ENCODE measurements around the gene GSN. TPM values are rescaled to one million over a fixed set of nuclear protein-coding genes. Genes with fewer than 3 reads are reported as not detected.

Gene GSN
- polyA plus RNA-seq, 2 of the 4 experiments (the other 2 are of a cell fraction) = 33.7 to 77.2 TPM

DNA sequence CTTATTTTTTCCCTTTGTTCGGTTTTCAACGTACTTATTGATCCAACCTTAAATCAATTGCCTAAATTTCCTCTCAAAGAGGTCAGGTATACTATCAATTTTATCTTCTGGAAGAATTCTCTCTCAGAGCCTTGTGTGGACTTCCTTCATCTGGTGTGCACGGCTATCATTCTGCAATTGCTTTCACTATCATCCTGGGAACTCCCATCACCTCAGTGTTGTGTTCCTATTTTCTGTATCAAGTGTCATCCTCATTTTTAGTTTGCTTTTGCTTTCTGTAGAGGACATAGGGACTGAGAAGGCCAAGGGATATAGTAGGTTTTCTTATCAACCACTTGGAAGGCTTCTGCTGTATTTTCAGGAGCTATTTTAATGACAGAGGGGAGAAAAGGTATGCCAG lies 90.8 kb downstream of the GSN start:
- no peak for TF ChIP-seq CBX8 (IDR thresholded peaks at IDR 0.05)
- TF ChIP-seq, protein P1, sequence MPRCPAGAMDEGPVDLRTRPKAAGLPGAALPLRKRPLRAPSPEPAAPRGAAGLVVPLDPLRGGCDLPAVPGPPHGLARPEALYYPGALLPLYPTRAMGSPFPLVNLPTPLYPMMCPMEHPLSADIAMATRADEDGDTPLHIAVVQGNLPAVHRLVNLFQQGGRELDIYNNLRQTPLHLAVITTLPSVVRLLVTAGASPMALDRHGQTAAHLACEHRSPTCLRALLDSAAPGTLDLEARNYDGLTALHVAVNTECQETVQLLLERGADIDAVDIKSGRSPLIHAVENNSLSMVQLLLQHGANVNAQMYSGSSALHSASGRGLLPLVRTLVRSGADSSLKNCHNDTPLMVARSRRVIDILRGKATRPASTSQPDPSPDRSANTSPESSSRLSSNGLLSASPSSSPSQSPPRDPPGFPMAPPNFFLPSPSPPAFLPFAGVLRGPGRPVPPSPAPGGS (IDR thresholded peaks at IDR 0.05) = no peak
- TF ChIP-seq TFCP2L1 (CRISPR knock-in tag; IDR thresholded peaks at IDR 0.05) = no peak
- TF ChIP-seq ZC3H11A (IDR thresholded peaks at IDR 0.05) = no peak
- no peak for TF ChIP-seq HOXB13 (CRISPR knock-in tag; IDR thresholded peaks at IDR 0.05; ENCODE audit: low read depth)
- ChIA-PET CTCF (interaction anchor here (1.2 to 2.2 kb wide), 4 partner anchors 9 to 80 kb away, joined by 5 to 13 read pairs (median 8); no protein-coding TSS in a partner anchor), POLR2A (no interaction called here)
- no peak for FAIRE-seq
- H3K4me2 ChIP-seq = no peak overlapping the region
- no peak overlapping the region for H3K27ac ChIP-seq
- no peak for ATAC-seq
- no peaks in the 10 kb centered on the region for H3K9me3 ChIP-seq
- WGBS (ENCODE audit: missing lambda C conversion rate) = 89% methylated on average over 3 of the region's 3 CpGs
- H3K4me1 ChIP-seq = peaks cover 64% of the 10 kb centered on the region
- no peak overlapping the region for H3K4me3 ChIP-seq
- no peak for DNase-seq (ENCODE audit: low read depth in 1 of 2, low spot score in 1 of 2)

DNA sequence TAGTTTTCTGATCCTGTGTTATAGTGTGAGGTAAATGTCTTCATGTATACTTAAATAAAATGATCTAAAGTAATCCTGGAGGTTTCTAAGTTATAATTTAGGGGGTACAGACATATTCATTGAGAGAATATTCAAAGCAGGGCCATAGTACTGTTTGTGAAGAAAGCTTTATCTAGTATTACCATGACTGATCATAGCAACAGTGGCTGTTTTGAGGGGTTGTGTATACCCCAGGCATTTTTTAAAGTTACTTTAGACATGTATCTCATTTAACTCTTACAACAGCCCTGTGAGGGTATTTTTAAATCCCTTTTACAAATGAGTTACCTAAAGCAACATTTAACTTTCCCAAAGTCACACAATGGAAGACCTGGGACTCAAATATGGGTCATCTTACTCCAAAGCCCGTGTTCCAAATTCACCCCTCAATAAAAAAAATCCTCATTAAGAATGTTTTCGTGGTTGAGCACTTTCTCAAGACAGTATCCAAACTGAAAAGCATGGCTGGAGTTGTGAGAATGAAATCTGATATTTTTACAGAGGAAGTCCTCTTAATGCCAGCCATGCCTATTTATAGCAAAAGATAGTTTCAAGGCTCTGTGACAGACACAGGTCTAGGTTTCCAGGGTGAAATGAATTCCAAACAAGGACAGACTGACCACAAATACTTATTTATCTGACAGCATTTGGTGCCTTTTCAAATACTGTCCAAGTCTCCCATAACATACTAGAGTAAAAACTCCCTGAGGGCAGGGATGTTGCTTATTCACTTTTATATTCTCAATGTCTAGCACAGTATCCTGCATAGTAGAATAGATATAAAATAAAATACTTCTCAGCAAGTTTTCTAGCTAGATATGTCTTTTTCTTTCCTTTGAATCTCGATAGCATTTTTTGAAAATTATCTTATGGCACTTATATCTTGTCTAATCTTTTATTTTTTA lies 91.7 kb downstream of the GSN start:
- DNase-seq (ENCODE audit: low read depth in 1 of 2, low spot score in 1 of 2) (no peak), ATAC-seq (no peak), FAIRE-seq (no peak)
- Histone ChIP-seq H3K4me1 (peaks cover 72% of the 10 kb centered on the region), H3K4me2 (no peak overlapping the region), H3K4me3 (no peak overlapping the region), H3K9me3 (no peaks in the 10 kb centered on the region), H3K27ac (no peak overlapping the region)
- CTCF ChIA-PET = interaction anchor here (0.9 to 2.2 kb wide), 3 partner anchors 40 to 81 kb away, joined by 3 to 13 read pairs (median 6); no protein-coding TSS in a partner anchor
- POLR2A ChIA-PET = no interaction called here
- TF ChIP-seq, protein P2, sequence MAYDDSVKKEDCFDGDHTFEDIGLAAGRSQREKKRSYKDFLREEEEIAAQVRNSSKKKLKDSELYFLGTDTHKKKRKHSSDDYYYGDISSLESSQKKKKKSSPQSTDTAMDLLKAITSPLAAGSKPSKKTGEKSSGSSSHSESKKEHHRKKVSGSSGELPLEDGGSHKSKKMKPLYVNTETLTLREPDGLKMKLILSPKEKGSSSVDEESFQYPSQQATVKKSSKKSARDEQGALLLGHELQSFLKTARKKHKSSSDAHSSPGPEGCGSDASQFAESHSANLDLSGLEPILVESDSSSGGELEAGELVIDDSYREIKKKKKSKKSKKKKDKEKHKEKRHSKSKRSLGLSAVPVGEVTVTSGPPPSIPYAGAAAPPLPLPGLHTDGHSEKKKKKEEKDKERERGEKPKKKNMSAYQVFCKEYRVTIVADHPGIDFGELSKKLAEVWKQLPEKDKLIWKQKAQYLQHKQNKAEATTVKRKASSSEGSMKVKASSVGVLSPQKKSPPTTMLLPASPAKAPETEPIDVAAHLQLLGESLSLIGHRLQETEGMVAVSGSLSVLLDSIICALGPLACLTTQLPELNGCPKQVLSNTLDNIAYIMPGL (CRISPR knock-in tag; IDR thresholded peaks at IDR 0.05; ENCODE audit: borderline replicate concordance) = no peak
- TF ChIP-seq, protein P3, sequence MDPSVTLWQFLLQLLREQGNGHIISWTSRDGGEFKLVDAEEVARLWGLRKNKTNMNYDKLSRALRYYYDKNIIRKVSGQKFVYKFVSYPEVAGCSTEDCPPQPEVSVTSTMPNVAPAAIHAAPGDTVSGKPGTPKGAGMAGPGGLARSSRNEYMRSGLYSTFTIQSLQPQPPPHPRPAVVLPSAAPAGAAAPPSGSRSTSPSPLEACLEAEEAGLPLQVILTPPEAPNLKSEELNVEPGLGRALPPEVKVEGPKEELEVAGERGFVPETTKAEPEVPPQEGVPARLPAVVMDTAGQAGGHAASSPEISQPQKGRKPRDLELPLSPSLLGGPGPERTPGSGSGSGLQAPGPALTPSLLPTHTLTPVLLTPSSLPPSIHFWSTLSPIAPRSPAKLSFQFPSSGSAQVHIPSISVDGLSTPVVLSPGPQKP (IDR thresholded peaks at IDR 0.05; ENCODE audit: low read depth, low read length) = no peak
- TF ChIP-seq, protein P4, sequence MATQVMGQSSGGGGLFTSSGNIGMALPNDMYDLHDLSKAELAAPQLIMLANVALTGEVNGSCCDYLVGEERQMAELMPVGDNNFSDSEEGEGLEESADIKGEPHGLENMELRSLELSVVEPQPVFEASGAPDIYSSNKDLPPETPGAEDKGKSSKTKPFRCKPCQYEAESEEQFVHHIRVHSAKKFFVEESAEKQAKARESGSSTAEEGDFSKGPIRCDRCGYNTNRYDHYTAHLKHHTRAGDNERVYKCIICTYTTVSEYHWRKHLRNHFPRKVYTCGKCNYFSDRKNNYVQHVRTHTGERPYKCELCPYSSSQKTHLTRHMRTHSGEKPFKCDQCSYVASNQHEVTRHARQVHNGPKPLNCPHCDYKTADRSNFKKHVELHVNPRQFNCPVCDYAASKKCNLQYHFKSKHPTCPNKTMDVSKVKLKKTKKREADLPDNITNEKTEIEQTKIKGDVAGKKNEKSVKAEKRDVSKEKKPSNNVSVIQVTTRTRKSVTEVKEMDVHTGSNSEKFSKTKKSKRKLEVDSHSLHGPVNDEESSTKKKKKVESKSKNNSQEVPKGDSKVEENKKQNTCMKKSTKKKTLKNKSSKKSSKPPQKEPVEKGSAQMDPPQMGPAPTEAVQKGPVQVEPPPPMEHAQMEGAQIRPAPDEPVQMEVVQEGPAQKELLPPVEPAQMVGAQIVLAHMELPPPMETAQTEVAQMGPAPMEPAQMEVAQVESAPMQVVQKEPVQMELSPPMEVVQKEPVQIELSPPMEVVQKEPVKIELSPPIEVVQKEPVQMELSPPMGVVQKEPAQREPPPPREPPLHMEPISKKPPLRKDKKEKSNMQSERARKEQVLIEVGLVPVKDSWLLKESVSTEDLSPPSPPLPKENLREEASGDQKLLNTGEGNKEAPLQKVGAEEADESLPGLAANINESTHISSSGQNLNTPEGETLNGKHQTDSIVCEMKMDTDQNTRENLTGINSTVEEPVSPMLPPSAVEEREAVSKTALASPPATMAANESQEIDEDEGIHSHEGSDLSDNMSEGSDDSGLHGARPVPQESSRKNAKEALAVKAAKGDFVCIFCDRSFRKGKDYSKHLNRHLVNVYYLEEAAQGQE (IDR thresholded peaks at IDR 0.05) = no peak
- TF ChIP-seq NFE2L2 (conservative IDR thresholded peaks at IDR 0.05; ENCODE audit: low read length) = no peak
- TF ChIP-seq BHLHE40 (IDR thresholded peaks at IDR 0.05; ENCODE audit: low read depth, low read length) = no peak
- TF ChIP-seq HEYL (CRISPR knock-in tag; IDR thresholded peaks at IDR 0.05) = no peak
- 94% methylated on average over 3 of the region's 3 CpGs for WGBS (ENCODE audit: missing lambda C conversion rate)

Measured in A549 (cell line).